ENCODE data around the gene PPM1H.

DNA sequence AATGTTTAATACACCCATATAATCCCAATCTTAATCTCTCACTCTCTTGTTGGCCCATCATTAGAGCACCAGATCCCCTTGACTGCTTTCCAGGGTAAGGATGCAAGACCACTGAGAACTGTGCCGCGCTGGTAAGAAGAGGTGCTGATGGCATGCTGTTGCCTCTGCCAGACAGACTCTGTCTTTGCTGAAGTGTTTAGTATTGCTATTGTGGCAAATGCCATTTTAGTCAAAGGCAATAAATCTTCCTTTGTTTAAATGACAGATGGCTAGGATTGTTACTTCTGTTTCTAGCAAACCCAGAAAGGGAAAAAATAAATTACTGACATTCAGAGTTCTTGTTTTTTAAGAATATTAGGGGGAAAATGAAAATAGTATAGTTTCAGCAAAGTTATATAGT lies 316.0 kb downstream of the PPM1H start:
- TF ChIP-seq, protein P1, sequence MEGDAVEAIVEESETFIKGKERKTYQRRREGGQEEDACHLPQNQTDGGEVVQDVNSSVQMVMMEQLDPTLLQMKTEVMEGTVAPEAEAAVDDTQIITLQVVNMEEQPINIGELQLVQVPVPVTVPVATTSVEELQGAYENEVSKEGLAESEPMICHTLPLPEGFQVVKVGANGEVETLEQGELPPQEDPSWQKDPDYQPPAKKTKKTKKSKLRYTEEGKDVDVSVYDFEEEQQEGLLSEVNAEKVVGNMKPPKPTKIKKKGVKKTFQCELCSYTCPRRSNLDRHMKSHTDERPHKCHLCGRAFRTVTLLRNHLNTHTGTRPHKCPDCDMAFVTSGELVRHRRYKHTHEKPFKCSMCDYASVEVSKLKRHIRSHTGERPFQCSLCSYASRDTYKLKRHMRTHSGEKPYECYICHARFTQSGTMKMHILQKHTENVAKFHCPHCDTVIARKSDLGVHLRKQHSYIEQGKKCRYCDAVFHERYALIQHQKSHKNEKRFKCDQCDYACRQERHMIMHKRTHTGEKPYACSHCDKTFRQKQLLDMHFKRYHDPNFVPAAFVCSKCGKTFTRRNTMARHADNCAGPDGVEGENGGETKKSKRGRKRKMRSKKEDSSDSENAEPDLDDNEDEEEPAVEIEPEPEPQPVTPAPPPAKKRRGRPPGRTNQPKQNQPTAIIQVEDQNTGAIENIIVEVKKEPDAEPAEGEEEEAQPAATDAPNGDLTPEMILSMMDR (IDR thresholded peaks at IDR 0.05) = no peak
- no peak for TF ChIP-seq POLR2A (IDR thresholded peaks at IDR 0.05)

Data from adrenal gland (tissue), 5 donors.